Fibroblast of skin of scalp (primary cell): Measurements from ENCODE around the gene AGK. TPM values are rescaled to one million over a fixed set of nuclear protein-coding genes. Genes with fewer than 3 reads are reported as not detected.
A peak's percentile ranks its signal among the peaks of the same experiment; 100 is the strongest.

Experiments used
- DNase-seq: peaks from one replicate; pipeline ENCODE4 v3.0.0-alpha.2; 2013
- polyA plus RNA-seq, 2 experiments: library from polyadenylated mRNA; unstranded; fragments of 120-200 nt; gene quantifications; one replicate each; pipeline ENCODE4 v1.2.1, GENCODE V29; 2013; ENCODE audit not compliant: insufficient read length in 2 of 2

The AGK gene
- 23.1 TPM for polyA plus RNA-seq (2013, experiment 1 of 2; ENCODE audit: insufficient read length)
- 25.3 TPM for polyA plus RNA-seq (2013, experiment 2 of 2; ENCODE audit: insufficient read length)

GRCh38 chr7:141551094-141551781, at the start of gene AGK:
Gene AGK (plus strand): TSS chr7:141551410. CDS start chr7:141555467, 4,057 bp downstream.
- peak; percentile 84 for DNase-seq

- no peak for DNase-seq
Measured at GRCh38 chr7:141501451-141501850, 49.8 kb upstream of the AGK start.

GRCh38 chr7:141511316-141511675, 39.9 kb upstream of the AGK start:
- DNase-seq, result no peak

GRCh38 chr7:141511676-141512396, 39.4 kb upstream of the AGK start:
- no peak for DNase-seq

GRCh38 chr7:141512597-141512996, 38.6 kb upstream of the AGK start:
- no peak for DNase-seq

- DNase-seq, result no peak
Measured at GRCh38 chr7:141513720-141514119, 37.5 kb upstream of the AGK start.

- no peak for DNase-seq
Measured at GRCh38 chr7:141515941-141516340, 35.3 kb upstream of the AGK start.

- DNase-seq, result no peak
Measured at GRCh38 chr7:141519623-141520022, 31.6 kb upstream of the AGK start.

- no peak for DNase-seq
Measured at GRCh38 chr7:141522657-141523342, 28.4 kb upstream of the AGK start.

GRCh38 chr7:141525973-141526514, 25.2 kb upstream of the AGK start:
- no peak for DNase-seq

GRCh38 chr7:141527076-141527475, 24.1 kb upstream of the AGK start:
- no peak for DNase-seq

- DNase-seq, result no peak
Measured at GRCh38 chr7:141528399-141528798, 22.8 kb upstream of the AGK start.

- peak; percentile 69 for DNase-seq
Measured at GRCh38 chr7:141533149-141533949, 17.9 kb upstream of the AGK start.

GRCh38 chr7:141534757-141535737, 16.2 kb upstream of the AGK start:
- DNase-seq, result no peak

- DNase-seq, result no peak
Measured at GRCh38 chr7:141537906-141538305, 13.3 kb upstream of the AGK start.

- DNase-seq, result no peak
Measured at GRCh38 chr7:141541375-141541774, 9.8 kb upstream of the AGK start.

- no peak for DNase-seq
Measured at GRCh38 chr7:141544831-141545230, 6.4 kb upstream of the AGK start.

GRCh38 chr7:141549582-141549981, 1.6 kb upstream of the AGK start:
- no peak for DNase-seq

- DNase-seq, result no peak
Measured at GRCh38 chr7:141550386-141551093, 670 bp upstream of the AGK start.

- no peak for DNase-seq
Measured at GRCh38 chr7:141551782-141552181, 572 bp downstream of the AGK start.
